ENCODE results near the gene TMEM116.
"Not testable (repeated sequence)": the region's sequence is repeated elsewhere in the genome, so short reads cannot be mapped to it uniquely, and the experiment has no call there.

The TMEM116 gene

GRCh38 chr12:111984820-111985219, 28.1 kb downstream of the TMEM116 start:
- H3K27ac ChIP-seq = no peak overlapping the region

GRCh38 chr12:111981987-111982386, 31.0 kb downstream of the TMEM116 start:
- Histone ChIP-seq H3K27ac (no peak overlapping the region), H3K4me3 (no peak overlapping the region)

More at GRCh38 chr12:111984820-111985219, 28.1 kb downstream of the TMEM116 start:
- no peak overlapping the region for H3K4me3 ChIP-seq

- Histone ChIP-seq H3K27ac (no peak overlapping the region), H3K4me3 (no peak overlapping the region)
Observed at GRCh38 chr12:111980598-111980997, 32.4 kb downstream of the TMEM116 start.

- Histone ChIP-seq H3K4me3 (no peak overlapping the region), H3K27ac (no peak overlapping the region)
Observed at GRCh38 chr12:111978545-111978944, 34.4 kb downstream of the TMEM116 start.

GRCh38 chr12:111976860-111977259, 36.1 kb downstream of the TMEM116 start:
- no peak overlapping the region for H3K4me3 ChIP-seq

GRCh38 chr12:111976291-111976690, 36.7 kb downstream of the TMEM116 start:
- no peak overlapping the region for H3K4me3 ChIP-seq
- peak overlapping the region in 1 of 21 experiments; percentile 35 for H3K27ac ChIP-seq

More at GRCh38 chr12:111976860-111977259, 36.1 kb downstream of the TMEM116 start:
- H3K27ac ChIP-seq = no peak overlapping the region

GRCh38 chr12:111975161-111975931, 37.6 kb downstream of the TMEM116 start:
- H3K4me3 ChIP-seq = no peak overlapping the region
- no peak overlapping the region for H3K27ac ChIP-seq

GRCh38 chr12:111971800-111972199, 41.2 kb downstream of the TMEM116 start:
- Histone ChIP-seq H3K4me3 (no peak overlapping the region), H3K27ac (no peak overlapping the region)

GRCh38 chr12:111964935-111965334, 48.0 kb downstream of the TMEM116 start:
- no peak overlapping the region for H3K4me3 ChIP-seq
- H3K27ac ChIP-seq = no peak overlapping the region

GRCh38 chr12:111959518-111959917, 53.4 kb downstream of the TMEM116 start:
- H3K27ac ChIP-seq, H3K4me3 ChIP-seq: not testable (repeated sequence)

- not testable (repeated sequence) for H3K27ac ChIP-seq, H3K4me3 ChIP-seq
Observed at GRCh38 chr12:111957224-111957623, 55.7 kb downstream of the TMEM116 start.

GRCh38 chr12:111954969-111955368, 58.0 kb downstream of the TMEM116 start:
- Histone ChIP-seq H3K27ac (no peak overlapping the region), H3K4me3 (no peak overlapping the region)

- H3K4me3 ChIP-seq = no peak overlapping the region
- H3K27ac ChIP-seq = no peak overlapping the region
Observed at GRCh38 chr12:111953455-111953854, 59.5 kb downstream of the TMEM116 start.

- peak overlapping the region in 2 of 21 experiments; percentile 29 to 49 for H3K27ac ChIP-seq
Observed at GRCh38 chr12:111952084-111952787, 60.7 kb downstream of the TMEM116 start.

GRCh38 chr12:111950961-111951676, 61.8 kb downstream of the TMEM116 start:
- not testable (repeated sequence) for H3K4me3 ChIP-seq, H3K27ac ChIP-seq

More at GRCh38 chr12:111952084-111952787, 60.7 kb downstream of the TMEM116 start:
- H3K4me3 ChIP-seq = not testable (repeated sequence)

- Histone ChIP-seq H3K4me3 (no peak overlapping the region), H3K27ac (no peak overlapping the region)
Observed at GRCh38 chr12:111943929-111944328, 69.0 kb downstream of the TMEM116 start.

GRCh38 chr12:111942557-111942956, 70.4 kb downstream of the TMEM116 start:
- Histone ChIP-seq H3K4me3 (no peak overlapping the region), H3K27ac (no peak overlapping the region)

- H3K4me3 ChIP-seq = no peak overlapping the region
- H3K27ac ChIP-seq = no peak overlapping the region
Observed at GRCh38 chr12:111937429-111937828, 75.5 kb downstream of the TMEM116 start.

GRCh38 chr12:111936869-111937268, 76.1 kb downstream of the TMEM116 start:
- no peak overlapping the region for H3K4me3 ChIP-seq

GRCh38 chr12:111932241-111932640, 80.7 kb downstream of the TMEM116 start:
- H3K27ac ChIP-seq = no peak overlapping the region

More at GRCh38 chr12:111936869-111937268, 76.1 kb downstream of the TMEM116 start:
- no peak overlapping the region for H3K27ac ChIP-seq

More at GRCh38 chr12:111932241-111932640, 80.7 kb downstream of the TMEM116 start:
- no peak overlapping the region for H3K4me3 ChIP-seq
